ENCODE results near the gene FADS3. TPM values are rescaled to one million over a fixed set of nuclear protein-coding genes. Genes with fewer than 3 reads are reported as not detected.

FADS3 gene
- total RNA-seq, 4 donors from 2014 or later: 12.7 to 24.7 (median 17.9) TPM

- no peak for DNase-seq (ENCODE audit: low spot score in 2 of 2)
- Histone ChIP-seq H3K4me1 (no peaks in the 10 kb centered on the region), H3K9me3 (no peaks in the 10 kb centered on the region), H3K27me3 (no peaks in the 10 kb centered on the region), H3K4me3 (no peak overlapping the region), H3K36me3 (no peaks in the 10 kb centered on the region), H3K27ac (no peak overlapping the region)
- WGBS: 94% methylated on average over 11 of the region's 11 CpGs
- TF ChIP-seq, protein P1, sequence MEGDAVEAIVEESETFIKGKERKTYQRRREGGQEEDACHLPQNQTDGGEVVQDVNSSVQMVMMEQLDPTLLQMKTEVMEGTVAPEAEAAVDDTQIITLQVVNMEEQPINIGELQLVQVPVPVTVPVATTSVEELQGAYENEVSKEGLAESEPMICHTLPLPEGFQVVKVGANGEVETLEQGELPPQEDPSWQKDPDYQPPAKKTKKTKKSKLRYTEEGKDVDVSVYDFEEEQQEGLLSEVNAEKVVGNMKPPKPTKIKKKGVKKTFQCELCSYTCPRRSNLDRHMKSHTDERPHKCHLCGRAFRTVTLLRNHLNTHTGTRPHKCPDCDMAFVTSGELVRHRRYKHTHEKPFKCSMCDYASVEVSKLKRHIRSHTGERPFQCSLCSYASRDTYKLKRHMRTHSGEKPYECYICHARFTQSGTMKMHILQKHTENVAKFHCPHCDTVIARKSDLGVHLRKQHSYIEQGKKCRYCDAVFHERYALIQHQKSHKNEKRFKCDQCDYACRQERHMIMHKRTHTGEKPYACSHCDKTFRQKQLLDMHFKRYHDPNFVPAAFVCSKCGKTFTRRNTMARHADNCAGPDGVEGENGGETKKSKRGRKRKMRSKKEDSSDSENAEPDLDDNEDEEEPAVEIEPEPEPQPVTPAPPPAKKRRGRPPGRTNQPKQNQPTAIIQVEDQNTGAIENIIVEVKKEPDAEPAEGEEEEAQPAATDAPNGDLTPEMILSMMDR (IDR thresholded peaks at IDR 0.05): no peak
- TF ChIP-seq POLR2AphosphoS5 (IDR thresholded peaks at IDR 0.05): no peak
- TF ChIP-seq POLR2A (IDR thresholded peaks at IDR 0.05): no peak
- TF ChIP-seq EP300 (IDR thresholded peaks at IDR 0.05): no peak
These were observed 11.3 kb downstream of the FADS3 start for GRCh38 chr11:61880031-61880430.

DNA sequence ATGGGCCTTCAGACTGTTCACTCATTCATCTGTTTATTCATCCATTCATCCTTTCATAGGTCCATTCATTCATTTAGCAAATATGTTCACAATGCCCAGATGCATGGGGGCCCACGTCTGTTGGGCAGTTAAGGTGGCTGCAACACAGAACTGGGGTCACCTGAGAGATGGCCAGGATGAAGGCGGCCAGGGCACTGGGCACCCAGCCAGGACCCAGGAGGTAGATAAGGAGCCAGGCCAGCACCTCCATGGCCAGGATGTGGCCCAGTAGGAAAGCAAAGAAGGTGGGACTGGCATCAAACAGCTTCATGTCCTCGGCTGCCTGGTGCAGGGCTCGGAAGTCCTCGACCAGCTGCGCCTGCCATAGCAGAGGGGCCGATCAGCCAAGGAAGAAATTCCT lies 12.2 kb downstream of the FADS3 start:
- no peak overlapping the region for H3K27ac ChIP-seq
- TF ChIP-seq POLR2A (IDR thresholded peaks at IDR 0.05) (no peak), POLR2AphosphoS5 (IDR thresholded peaks at IDR 0.05) (no peak), EP300 (IDR thresholded peaks at IDR 0.05) (no peak)
- TF ChIP-seq, protein P1 (IDR thresholded peaks at IDR 0.05): no peak
- no peaks in the 10 kb centered on the region for H3K36me3 ChIP-seq
- no peak overlapping the region for H3K4me3 ChIP-seq
- DNase-seq (ENCODE audit: low spot score in 2 of 2): no peak
- H3K9me3 ChIP-seq: no peaks in the 10 kb centered on the region
- WGBS: 88% methylated on average over 6 of the region's 7 CpGs
- H3K27me3 ChIP-seq: no peaks in the 10 kb centered on the region
- no peaks in the 10 kb centered on the region for H3K4me1 ChIP-seq

DNA sequence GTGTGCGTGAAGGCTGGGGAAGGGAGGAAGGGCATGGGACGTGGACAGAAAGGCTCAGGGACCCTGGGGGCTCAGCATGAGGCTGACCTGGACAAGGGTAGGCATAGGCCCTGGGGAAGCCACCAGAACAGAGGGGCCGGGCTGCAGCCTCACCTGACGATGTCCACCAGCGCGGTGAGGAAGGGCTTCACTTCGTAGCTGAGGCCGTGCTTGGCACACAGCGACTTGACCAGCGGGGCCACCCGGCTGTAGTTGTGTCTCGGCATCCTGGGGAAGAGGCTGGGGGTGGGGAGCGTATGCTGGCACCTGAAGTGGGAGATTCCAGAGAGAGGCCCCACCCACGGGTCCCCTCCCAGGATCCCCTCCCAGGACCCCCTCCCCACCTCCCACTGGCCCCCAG lies 15.6 kb downstream of the FADS3 start:
- Histone ChIP-seq H3K4me1 (peaks cover 14% of the 10 kb centered on the region), H3K36me3 (no peaks in the 10 kb centered on the region), H3K4me3 (no peak overlapping the region), H3K27ac (no peak overlapping the region), H3K9me3 (no peaks in the 10 kb centered on the region), H3K27me3 (peaks cover 5% of the 10 kb centered on the region)
- WGBS: no CpG with 5 or more reads among the region's 14 CpGs
- no peak for DNase-seq (ENCODE audit: low spot score in 2 of 2)
- TF ChIP-seq, protein P1 (IDR thresholded peaks at IDR 0.05): no peak

DNA sequence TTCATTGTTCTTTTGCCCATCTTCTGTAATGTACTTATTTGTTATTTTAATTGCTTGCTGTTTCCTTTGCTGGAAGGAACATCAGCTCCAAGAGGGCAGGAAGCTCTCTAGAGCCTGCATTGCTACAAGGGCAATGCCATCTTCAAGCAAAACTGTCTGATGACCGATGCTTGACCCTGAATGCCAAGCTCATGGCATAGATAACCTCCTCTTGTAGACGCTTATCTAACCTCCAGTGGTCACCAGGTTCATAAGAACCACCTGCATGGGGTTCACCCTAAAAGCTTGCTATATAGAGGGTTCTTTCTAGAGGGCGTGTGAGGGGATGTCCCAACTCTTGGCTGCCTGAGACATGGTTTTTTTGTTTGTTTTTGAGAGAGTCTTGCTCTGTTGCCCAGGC lies 16.5 kb downstream of the FADS3 start:
- 84% methylated on average over 3 of the region's 3 CpGs for WGBS
- Histone ChIP-seq H3K27ac (no peak overlapping the region), H3K36me3 (no peaks in the 10 kb centered on the region), H3K9me3 (no peaks in the 10 kb centered on the region), H3K27me3 (peaks cover 5% of the 10 kb centered on the region), H3K4me3 (no peak overlapping the region), H3K4me1 (peaks cover 21% of the 10 kb centered on the region)
- TF ChIP-seq POLR2AphosphoS5 (IDR thresholded peaks at IDR 0.05): no peak
- no peak for TF ChIP-seq POLR2A (IDR thresholded peaks at IDR 0.05)
- TF ChIP-seq, protein P1 (IDR thresholded peaks at IDR 0.05): no peak
- TF ChIP-seq EP300 (IDR thresholded peaks at IDR 0.05): no peak
- DNase-seq (ENCODE audit: low spot score in 2 of 2): no peak

DNA sequence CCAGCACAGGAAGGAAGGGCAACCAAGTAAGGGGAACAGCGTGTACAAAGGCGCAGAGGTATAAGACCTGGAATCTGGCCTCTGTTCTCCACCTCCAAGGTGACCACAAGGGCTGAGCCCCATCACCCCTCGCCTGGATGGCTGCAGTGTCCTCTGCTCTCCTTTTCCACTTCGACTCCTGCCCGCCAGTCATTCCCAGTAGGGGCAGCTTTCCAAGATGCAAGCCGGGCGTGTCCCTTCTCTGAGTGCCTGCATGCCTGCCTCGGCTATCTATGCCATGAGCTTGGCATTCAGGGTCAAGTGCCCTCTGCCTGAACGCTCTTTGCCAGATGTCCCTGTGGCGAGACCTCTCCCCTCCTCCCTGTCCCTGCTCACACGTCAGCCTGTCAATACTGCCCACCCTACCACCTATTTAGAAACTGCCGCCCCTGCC lies 17.0 kb downstream of the FADS3 start:
- no peak for DNase-seq (ENCODE audit: low spot score in 2 of 2)

More for the DNA sequence above, 17.0 kb downstream of the FADS3 start:
- H3K27ac ChIP-seq: no peak overlapping the region
- H3K27me3 ChIP-seq: peaks cover 5% of the 10 kb centered on the region
- peaks cover 21% of the 10 kb centered on the region for H3K4me1 ChIP-seq
- WGBS: 59% methylated on average over 12 of the region's 12 CpGs
- no peak for TF ChIP-seq POLR2A (IDR thresholded peaks at IDR 0.05)
- TF ChIP-seq, protein P1 (IDR thresholded peaks at IDR 0.05): no peak
- TF ChIP-seq POLR2AphosphoS5 (IDR thresholded peaks at IDR 0.05): no peak
- no peak for TF ChIP-seq EP300 (IDR thresholded peaks at IDR 0.05)
- no peak overlapping the region for H3K4me3 ChIP-seq
- H3K36me3 ChIP-seq: no peaks in the 10 kb centered on the region
- H3K9me3 ChIP-seq: no peaks in the 10 kb centered on the region
